GM23338 (cell line): ENCODE measurements around the gene SNPH.

Experiments
- CTCF ChIP-seq, 2 experiments: fragments of 200-600 bp in 1 of 2; sonication (generic) in 1 of 2; conservative IDR thresholded peaks; 2 replicates each; pipeline versions ENCODE4 v1.5.1 to v1.6.1; 2016 to 2017; ENCODE audit warnings: antibody characterized with exemption in 2 of 2, low read depth in 2 of 2, mild to moderate bottlenecking in 2 of 2, moderate library complexity in 1 of 2
- EZH2phosphoT487 ChIP-seq: fragments of 200-600 bp; sonication (generic); IDR thresholded peaks from one replicate; pipeline ENCODE4 v1.8.1; 2018; ENCODE audit warnings: antibody characterized with exemption; ENCODE audit not compliant: unreplicated experiment
- TF ChIP-seq, protein P1 (sequence below): IDR thresholded peaks from 2 replicates; pipeline ENCODE4 v1.6.1; 2016; ENCODE audit warnings: antibody characterized with exemption

DNA sequence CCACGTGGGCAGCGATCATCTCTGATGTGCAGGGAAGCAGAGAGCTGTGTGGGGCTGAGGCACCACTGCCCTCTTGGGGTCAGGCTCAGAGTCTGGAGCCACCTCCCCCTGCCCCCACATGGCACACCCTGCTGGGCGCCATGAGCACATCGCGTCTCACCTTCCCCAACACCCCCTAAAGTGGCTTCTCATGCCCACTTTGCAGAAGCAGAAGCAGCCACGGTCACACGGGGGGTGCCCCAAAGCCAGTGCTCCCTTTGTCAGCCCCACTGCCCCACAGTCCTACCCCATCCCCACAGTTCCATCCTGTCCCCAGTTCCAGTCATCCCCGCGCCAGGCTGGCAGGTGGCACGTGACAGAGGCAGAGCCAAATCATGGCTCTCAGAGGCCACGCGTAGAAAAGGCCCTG, 43.3 kb downstream of the SNPH start:
- TF ChIP-seq CTCF (conservative IDR thresholded peaks at IDR 0.05; ENCODE audit: low read depth in 2 of 2): peak; percentile 16 to 56; a peak in 2 of 4 replicates
- TF ChIP-seq EZH2phosphoT487: no peak
- TF ChIP-seq, protein P1, sequence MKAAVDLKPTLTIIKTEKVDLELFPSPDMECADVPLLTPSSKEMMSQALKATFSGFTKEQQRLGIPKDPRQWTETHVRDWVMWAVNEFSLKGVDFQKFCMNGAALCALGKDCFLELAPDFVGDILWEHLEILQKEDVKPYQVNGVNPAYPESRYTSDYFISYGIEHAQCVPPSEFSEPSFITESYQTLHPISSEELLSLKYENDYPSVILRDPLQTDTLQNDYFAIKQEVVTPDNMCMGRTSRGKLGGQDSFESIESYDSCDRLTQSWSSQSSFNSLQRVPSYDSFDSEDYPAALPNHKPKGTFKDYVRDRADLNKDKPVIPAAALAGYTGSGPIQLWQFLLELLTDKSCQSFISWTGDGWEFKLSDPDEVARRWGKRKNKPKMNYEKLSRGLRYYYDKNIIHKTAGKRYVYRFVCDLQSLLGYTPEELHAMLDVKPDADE: no peak
